ENCODE results near the gene PPP2R5A. TPM values are rescaled to one million over a fixed set of nuclear protein-coding genes. Genes with fewer than 3 reads are reported as not detected.

The PPP2R5A gene
- total and polyA plus RNA-seq, 2 of the 13 experiments (the other 11 are each of a cell fraction or from before 2014, with no cell fraction given), result 22.0 to 31.4 TPM

DNA sequence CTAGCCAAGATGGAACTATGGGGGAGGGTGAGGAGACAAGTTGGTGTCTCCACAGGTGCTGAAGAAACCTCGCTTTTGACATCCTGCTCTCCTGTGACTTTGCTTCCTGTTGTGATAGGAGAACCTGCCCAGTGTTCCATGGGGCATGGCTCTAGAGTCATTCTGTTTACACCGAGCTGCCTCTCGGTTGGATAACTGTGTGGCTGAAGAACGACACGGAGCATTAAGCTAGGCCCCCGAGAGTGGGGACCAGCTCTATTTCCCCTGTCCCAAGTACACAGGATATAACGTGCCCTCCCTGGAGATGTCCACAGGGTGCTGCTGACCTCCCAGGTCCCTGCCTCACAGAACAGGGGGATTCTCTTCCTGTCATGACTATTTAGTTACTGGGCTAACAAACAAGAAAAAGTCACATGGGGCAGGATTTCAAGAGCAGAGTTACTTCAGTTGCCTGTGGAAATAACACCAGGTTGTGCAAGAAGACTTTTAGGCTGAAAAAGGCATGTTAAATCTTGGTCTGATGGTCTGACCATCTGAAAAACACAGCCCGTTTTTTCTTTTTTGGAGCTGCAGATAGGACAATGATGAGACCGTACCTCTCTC is 29.4 kb upstream of the PPP2R5A start (continued):
- TF ChIP-seq, protein P1, sequence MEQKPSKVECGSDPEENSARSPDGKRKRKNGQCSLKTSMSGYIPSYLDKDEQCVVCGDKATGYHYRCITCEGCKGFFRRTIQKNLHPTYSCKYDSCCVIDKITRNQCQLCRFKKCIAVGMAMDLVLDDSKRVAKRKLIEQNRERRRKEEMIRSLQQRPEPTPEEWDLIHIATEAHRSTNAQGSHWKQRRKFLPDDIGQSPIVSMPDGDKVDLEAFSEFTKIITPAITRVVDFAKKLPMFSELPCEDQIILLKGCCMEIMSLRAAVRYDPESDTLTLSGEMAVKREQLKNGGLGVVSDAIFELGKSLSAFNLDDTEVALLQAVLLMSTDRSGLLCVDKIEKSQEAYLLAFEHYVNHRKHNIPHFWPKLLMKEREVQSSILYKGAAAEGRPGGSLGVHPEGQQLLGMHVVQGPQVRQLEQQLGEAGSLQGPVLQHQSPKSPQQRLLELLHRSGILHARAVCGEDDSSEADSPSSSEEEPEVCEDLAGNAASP (CRISPR knock-in tag; IDR thresholded peaks at IDR 0.05; ENCODE audit: borderline replicate concordance), result no peak
- no peak for TF ChIP-seq ZFP90 (CRISPR knock-in tag; IDR thresholded peaks at IDR 0.05; ENCODE audit: borderline replicate concordance)
- TF ChIP-seq, protein P2, sequence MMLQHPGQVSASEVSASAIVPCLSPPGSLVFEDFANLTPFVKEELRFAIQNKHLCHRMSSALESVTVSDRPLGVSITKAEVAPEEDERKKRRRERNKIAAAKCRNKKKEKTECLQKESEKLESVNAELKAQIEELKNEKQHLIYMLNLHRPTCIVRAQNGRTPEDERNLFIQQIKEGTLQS (CRISPR knock-in tag; IDR thresholded peaks at IDR 0.05), result no peak; the same call in 1 of the 2 replicates
- no peak for TF ChIP-seq IKZF4 (CRISPR knock-in tag; IDR thresholded peaks at IDR 0.05; ENCODE audit: borderline replicate concordance, low read depth, not compliant biosample characterization)
- TF ChIP-seq, protein P3, sequence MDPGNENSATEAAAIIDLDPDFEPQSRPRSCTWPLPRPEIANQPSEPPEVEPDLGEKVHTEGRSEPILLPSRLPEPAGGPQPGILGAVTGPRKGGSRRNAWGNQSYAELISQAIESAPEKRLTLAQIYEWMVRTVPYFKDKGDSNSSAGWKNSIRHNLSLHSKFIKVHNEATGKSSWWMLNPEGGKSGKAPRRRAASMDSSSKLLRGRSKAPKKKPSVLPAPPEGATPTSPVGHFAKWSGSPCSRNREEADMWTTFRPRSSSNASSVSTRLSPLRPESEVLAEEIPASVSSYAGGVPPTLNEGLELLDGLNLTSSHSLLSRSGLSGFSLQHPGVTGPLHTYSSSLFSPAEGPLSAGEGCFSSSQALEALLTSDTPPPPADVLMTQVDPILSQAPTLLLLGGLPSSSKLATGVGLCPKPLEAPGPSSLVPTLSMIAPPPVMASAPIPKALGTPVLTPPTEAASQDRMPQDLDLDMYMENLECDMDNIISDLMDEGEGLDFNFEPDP (CRISPR knock-in tag; conservative IDR thresholded peaks at IDR 0.05), result no peak
- no peak for TF ChIP-seq MED8 (CRISPR knock-in tag; IDR thresholded peaks at IDR 0.05; ENCODE audit: insufficient replicate concordance)
- TF ChIP-seq, protein P4, sequence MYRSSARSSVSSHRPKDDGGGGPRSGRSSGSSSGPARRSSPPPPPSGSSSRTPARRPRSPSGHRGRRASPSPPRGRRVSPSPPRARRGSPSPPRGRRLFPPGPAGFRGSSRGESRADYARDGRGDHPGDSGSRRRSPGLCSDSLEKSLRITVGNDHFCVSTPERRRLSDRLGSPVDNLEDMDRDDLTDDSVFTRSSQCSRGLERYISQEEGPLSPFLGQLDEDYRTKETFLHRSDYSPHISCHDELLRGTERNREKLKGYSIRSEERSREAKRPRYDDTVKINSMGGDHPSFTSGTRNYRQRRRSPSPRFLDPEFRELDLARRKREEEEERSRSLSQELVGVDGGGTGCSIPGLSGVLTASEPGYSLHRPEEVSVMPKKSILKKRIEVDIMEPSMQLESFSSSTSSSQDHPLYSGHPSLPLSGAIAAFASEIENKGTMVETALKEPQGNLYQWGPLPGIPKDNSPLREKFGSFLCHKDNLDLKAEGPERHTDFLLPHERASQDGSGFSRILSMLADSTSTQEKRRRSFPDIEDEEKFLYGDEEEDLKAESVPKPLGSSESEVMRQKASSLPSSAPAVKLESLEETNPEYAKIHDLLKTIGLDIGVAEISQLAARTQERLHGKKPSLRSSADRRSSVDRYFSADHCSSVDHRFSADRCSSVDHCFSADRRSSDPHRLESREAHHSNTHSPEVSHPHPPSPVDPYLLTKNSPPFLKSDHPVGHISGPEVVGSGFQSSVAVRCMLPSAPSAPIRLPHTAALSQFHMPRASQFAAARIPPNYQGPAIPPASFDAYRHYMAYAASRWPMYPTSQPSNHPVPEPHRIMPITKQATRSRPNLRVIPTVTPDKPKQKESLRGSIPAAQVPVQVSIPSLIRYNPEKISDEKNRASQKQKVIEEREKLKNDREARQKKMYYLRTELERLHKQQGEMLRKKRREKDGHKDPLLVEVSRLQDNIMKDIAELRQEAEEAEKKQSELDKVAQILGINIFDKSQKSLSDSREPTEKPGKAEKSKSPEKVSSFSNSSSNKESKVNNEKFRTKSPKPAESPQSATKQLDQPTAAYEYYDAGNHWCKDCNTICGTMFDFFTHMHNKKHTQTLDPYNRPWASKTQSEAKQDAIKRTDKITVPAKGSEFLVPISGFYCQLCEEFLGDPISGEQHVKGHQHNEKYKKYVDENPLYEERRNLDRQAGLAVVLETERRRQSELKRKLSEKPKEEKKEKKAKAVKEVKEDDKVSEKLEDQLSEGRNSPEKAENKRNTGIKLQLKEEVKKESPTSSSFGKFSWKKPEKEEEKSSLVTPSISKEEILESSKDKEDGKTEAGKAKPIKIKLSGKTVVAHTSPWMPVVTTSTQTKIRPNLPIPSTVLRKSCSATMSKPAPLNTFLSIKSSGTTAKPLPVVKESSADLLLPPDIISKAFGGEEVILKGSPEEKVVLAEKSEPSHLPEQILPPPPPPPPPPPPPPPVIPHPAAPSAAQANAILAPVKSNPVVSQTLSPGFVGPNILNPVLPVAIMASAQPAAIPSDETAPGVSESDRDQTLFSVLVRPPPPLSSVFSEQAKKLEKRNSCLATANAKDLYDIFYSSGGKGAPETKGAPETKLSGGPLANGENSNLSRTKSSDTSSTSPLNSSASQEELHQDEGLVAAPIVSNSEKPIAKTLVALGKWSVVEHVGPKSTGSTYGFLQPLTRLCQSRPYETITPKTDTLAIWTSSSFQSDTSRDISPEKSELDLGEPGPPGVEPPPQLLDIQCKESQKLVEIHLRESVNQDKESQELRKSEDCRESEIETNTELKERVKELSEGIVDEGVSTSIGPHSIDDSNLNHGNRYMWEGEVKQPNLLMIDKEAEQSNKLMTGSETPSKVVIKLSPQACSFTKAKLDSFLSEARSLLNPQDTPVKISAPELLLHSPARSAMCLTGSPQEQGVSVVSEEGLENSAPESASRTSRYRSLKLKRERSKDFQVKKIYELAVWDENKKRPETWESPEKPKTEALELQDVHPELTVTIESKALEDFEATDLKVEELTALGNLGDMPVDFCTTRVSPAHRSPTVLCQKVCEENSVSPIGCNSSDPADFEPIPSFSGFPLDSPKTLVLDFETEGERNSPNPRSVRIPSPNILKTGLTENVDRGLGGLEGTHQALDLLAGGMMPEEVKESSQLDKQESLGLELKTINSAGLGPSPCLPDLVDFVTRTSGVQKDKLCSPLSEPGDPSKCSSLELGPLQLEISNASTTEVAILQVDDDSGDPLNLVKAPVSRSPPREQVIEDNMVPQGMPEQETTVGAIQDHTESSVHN (CRISPR knock-in tag; IDR thresholded peaks at IDR 0.05), result no peak
- no peak for TF ChIP-seq NFKBIZ (CRISPR knock-in tag; IDR thresholded peaks at IDR 0.05)
- no peak for TF ChIP-seq ZNF136 (CRISPR knock-in tag; IDR thresholded peaks at IDR 0.05; ENCODE audit: low read depth)
- no peak for TF ChIP-seq ZNF451 (CRISPR knock-in tag; IDR thresholded peaks at IDR 0.05)
- TF ChIP-seq, protein P5, sequence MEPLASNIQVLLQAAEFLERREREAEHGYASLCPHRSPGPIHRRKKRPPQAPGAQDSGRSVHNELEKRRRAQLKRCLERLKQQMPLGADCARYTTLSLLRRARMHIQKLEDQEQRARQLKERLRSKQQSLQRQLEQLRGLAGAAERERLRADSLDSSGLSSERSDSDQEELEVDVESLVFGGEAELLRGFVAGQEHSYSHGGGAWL (CRISPR knock-in tag; IDR thresholded peaks at IDR 0.05), result no peak
- TF ChIP-seq EED (CRISPR knock-in tag; IDR thresholded peaks at IDR 0.05), result no peak
- TF ChIP-seq ONECUT2 (CRISPR knock-in tag; IDR thresholded peaks at IDR 0.05), result no peak
- no peak for TF ChIP-seq WIZ (CRISPR knock-in tag; IDR thresholded peaks at IDR 0.05)
- no peak for TF ChIP-seq MAFF (IDR thresholded peaks at IDR 0.05; ENCODE audit: low read depth, low read length)
- no peak; the same call in 1 of the 2 replicates for TF ChIP-seq KAT7 (CRISPR knock-in tag; IDR thresholded peaks at IDR 0.05; ENCODE audit: borderline replicate concordance)
- no peak for TF ChIP-seq ZNF382 (CRISPR knock-in tag; IDR thresholded peaks at IDR 0.05; ENCODE audit: borderline replicate concordance)

All from HepG2 (cell line).